Hematopoietic multipotent progenitor cell (in vitro differentiated cells): ENCODE data around the gene PRMT3. TPM values are rescaled to one million over a fixed set of nuclear protein-coding genes. Genes with fewer than 3 reads are reported as not detected.
A peak's percentile ranks its signal among the peaks of the same experiment; 100 is the strongest.
"Not testable (repeated sequence)": the region's sequence is repeated elsewhere in the genome, so short reads cannot be mapped to it uniquely, and the experiment has no call there.

Experiments
- DNase-seq, 3 donors: peaks; one replicate each; pipeline ENCODE4 v3.0.0-alpha.2; 2011 to 2015; ENCODE audit warnings: low read depth in 2 of 3, low spot score in 2 of 3
- total RNA-seq: library from RNA; depleted of rRNA; stranded (reverse); fragments of >200 nt; gene quantifications from one replicate; pipeline ENCODE4 v1.2.3, GENCODE V29; 2012

PRMT3 gene
- total RNA-seq, 1 donor, result 18.9 TPM

- no peak for DNase-seq
Observed at GRCh38 chr11:20373568-20374209, 13.8 kb upstream of the PRMT3 start.

- no peak for DNase-seq
Observed at GRCh38 chr11:20374741-20375300, 12.7 kb upstream of the PRMT3 start.

DNA sequence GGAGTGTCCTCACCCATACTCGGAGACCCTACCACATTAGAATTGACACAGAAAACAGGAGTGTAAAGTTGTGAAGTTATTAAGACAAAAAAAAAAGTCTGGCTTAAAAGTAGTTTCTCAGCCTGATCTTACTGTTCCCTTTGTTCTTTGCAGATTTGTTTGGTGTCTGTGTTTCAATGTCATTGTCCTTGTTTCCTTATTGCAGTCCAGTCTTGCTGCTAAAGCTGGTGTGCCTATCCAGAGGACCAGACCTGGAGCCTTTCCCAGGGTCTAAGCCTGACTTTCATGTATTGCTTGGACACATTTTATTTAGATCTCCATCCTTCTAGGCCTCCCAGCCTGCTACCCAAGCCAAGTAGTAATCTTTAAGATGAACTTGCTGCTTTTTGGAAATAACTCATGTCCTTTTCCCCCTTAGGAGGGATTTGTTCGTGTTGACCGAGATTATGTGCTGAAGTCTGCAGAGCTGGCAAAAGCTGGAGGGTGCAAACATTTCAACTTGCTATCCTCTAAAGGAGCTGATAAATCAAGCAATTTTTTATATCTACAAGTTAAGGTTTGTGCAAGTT, 11.3 kb upstream of the PRMT3 start:
- DNase-seq, result no peak

GRCh38 chr11:20385996-20386395, 1.5 kb upstream of the PRMT3 start:
- DNase-seq, result not testable (repeated sequence)

DNA sequence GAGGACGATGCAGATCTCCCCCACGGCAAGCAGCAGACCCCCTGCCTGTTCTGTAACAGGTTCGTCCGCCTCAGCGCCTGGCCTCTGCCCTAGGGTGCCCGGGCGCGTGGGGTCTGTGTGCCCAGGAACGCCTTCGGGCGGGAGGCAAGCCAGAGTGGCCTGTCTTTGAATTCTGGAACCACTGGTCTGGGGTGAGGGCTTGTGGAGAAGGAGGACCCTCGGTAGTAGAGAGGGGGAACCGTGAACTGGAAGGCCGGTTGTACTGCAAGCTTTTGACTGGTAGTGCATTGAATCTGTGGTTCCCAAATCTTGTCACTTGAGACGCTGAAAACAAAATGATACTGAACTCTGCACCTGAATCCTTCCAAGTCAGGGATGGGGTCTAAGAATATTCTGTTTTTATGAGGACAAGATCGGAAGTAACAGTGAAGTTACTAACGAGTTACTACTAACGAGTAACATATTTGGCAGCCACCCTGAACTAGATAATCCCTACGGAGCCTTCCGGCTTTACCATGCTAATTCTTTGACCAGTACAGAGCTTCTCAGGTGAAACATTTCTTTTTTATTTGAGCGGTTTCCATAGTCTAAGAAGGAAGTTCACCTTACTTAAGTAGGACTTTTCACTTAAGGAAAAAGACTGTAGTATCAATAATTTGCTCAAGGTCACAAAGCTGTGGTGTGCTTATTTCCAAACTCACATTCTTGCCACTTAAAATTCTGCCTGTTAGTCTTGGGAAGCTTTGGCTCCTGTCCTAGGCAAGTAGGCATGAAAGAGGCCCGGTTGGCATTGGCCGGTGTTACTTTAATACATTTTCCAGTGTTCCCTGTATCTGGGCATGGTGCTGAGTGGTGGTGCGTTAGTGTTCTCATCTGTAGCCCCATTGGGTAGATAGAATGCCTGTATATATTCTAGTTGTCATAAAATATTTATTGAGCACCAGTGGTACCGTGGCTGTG, 860 bp downstream of the PRMT3 start:
- no peak for DNase-seq

- peak in 2 of 3 donors; percentile 54 to 79 for DNase-seq
Observed at GRCh38 chr11:20397281-20397680, 9.8 kb downstream of the PRMT3 start.

DNA sequence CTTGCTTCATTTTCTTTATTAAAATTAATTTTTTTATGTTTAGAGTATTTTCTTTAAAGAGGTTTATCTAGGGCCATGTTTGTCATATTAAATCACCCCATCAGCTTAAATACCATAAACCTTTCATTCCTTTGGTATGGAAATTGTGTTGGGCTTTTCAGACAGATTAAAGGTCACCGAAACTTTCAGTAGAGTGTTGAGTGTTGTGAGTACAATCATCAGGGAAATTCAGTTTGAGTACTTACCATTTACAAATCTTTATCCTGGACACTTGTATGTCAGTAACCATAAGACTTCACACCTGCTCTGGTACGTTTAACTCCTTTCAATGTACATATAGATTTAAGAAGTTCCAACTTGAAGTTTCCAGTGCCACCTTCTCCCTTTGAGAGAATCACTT, 12.0 kb downstream of the PRMT3 start:
- no peak for DNase-seq

DNA sequence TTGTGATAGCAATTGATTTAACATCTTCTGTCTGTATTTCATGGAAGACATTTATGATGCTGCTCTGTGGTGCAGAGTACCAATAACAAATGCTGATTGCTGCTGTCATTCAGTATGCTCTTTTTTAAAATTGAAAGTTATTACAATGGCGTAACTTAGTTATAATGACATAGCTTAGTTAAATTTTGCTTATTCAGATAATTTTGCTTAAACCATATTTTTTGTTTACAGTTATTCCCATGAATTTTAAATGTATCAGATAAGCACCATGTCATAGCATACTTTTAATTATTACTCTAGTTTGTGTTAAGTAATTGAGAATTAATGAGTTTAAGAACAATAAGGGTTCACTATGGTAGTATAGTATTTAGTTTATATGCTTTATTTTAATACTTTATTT, 15.5 kb downstream of the PRMT3 start:
- no peak for DNase-seq

GRCh38 chr11:20406484-20406883, 19.0 kb downstream of the PRMT3 start:
- no peak for DNase-seq

DNA sequence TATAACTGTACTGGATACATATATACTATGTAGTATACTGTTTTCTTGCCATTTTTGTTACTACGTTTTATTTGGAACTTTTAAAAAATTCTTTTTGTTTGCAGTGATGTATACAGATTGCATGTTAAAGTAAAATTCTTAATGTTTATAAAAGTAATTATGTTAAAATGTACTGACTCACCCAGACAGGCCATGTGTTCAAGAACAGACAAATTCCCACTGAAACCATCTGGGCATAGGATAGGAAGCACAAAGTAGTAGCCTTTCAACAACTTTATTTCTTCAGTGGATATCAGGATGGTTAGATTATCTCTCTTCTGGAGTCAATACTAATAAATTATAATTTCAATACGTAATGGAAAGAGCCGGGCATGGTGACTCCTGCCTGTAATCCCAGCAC, 19.8 kb downstream of the PRMT3 start:
- no peak for DNase-seq

- no peak for DNase-seq
Observed at GRCh38 chr11:20415432-20415831, 27.9 kb downstream of the PRMT3 start.

DNA sequence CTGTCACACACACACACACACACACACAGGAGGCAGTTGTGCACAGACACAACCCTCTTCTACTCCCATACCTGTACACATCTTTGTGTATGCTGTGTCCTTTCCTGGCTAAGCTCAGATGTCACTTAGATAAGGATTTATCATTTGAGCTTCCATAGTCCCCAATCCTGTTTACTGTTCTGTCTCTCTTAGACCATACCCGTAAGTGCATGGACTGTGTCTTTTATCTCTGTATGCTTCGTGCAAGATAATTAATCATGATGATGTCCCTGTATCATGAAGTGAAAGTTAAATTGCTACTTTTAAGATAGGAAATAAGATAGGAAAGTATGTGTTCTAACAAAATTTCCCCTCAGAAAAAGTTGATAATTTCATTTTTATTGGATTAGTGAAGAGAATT, 30.3 kb downstream of the PRMT3 start:
- no peak for DNase-seq

DNA sequence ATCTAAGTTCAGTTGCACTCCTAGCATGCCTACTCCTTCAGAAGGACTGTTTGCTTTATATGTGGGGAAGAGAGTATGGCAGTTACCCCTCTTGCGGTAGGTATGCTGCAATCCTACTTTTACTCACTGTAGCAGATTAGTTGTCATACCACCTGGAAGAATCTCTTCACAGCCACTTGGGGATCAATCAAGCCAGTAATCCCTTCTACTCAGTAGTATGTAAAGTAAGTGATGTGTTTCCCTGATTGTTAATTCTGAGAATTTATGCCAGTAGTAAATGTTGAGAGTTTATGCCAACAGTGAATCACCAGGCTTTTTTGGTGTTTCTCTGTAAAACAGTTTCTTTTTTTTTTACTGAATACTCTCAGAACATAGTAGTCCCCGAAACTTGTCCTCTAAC, 34.4 kb downstream of the PRMT3 start:
- no peak for DNase-seq

DNA sequence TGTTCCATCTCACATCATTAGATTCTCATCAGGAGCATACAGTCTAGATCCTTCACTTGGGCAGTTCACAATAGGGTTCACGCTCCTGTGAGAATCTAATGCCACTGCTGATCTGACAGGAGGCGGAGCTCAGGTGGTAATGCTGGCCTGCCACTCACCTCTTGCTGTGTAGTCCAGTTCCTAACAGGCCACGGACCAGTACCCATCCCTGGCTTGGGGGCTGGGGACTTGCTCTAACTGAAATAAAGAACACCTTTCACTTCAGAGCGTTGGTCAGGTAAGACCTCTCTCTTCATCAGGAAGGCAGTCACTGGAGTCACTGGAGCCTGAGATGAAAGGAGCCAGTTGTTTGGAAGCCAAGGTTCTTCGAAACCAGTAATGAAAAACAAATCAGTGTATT, 41.7 kb downstream of the PRMT3 start:
- no peak for DNase-seq

DNA sequence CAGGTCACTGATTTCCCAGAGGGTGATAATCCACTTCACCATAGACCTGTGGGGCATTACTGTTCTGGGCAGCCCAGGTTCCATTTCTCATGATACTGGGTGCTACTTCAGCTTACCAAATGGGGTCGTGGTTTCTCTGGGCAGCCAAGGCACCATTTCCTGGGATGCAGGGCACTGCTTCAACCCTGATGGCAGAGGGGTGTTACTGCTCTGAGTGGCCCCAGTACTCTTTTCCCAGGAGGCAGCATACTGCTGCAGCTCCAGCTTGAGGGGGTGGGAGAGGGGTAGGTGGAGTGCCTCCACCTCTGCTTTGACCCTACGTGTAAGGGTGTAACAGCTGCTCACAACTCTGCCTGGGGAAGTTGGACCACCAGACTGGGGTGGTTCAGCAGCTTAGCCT, 51.1 kb downstream of the PRMT3 start:
- DNase-seq, result no peak

DNA sequence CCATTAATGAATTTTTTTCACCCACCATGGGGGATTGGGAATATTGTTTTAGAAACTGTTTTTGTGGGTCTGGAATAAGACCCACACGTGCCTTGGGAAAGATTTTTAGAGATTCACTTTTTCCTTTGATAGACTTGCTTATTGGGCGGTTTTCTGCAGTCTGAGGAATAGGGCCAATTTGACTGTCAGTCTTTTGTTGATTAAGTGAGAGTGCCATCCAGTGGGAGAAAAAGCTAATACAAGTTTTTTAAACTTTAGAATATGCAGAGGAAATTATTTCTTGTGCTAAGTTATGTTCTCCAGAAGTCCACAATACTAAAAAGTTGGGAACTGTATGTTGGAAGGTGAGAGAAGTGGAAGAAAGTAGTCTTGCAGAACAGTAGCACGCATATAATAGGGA, 56.1 kb downstream of the PRMT3 start:
- peak in 1 of 3 donors; percentile 60 for DNase-seq

GRCh38 chr11:20444535-20444934, 57.0 kb downstream of the PRMT3 start:
- no peak for DNase-seq

DNA sequence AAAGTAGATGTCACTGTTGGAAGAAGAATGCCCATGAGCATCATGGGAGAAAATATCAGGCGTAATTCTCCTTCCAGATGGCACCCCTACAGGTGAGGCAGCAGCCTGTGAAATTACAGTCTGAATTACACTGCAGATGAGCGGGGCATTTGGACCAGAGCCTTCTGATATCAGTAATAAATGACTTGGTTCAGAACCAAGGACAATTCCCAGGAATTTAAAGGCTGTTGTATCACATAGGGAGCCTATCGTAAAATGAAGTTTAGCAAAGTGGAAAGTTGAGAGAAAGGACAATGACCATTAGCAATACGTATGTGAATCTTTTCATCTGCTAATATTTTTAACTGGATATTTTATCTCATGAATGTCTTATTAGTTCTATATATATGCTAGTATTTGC, 61.3 kb downstream of the PRMT3 start:
- DNase-seq, result no peak

DNA sequence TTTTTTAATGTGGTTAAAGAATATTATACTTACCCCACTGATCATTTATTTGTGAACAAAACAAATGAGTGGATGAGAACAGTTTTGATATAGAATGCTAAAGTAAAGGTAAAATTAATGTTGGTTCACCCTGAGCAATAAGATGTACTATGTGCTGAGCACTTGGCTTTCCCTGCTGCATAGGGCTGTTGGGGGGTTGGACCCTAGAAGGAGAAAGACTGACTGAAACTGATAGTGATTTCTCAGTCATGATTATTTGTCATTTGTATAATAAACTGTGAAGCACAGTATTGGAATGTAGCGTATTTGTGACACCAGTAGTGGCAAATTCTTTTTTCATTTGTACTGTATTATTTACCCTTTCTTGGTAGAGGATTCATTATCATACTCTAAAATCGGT, 63.3 kb downstream of the PRMT3 start:
- no peak for DNase-seq

GRCh38 chr11:20451568-20451967, 64.1 kb downstream of the PRMT3 start:
- no peak for DNase-seq

DNA sequence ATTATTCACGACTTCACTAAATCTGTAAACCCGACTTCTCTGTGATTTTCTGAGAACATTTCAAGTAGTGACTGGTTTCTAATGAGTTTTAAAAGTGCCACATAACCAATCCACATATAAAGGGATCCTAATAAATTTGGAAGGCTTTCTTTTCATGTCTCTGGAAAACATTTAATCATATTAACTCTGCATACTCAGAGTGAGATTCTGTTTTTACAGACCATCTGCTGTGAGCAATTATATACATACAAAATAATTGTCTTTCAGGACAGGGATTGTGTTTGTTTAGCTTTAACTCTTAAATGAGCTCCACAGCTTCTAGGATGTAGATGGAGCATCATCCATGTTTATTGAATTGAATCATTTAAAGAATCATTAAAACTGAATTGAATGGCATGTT, 65.1 kb downstream of the PRMT3 start:
- DNase-seq, result no peak
